KOPT-K1 (cell line): ENCODE data around the gene CLEC12A.
"Not testable (repeated sequence)": the region's sequence is repeated elsewhere in the genome, so short reads cannot be mapped to it uniquely, and the experiment has no call there.

Experiments
- H3K27ac ChIP-seq: fragments of 200-600 bp; sonication (generic); 2 replicates; pipeline ENCODE4 v1.5.1; 2016; ENCODE audit warnings: antibody characterized with exemption, mild to moderate bottlenecking, low read depth, low read length; ENCODE audit not compliant: poor library complexity, severe bottlenecking
- H3K36me3 ChIP-seq: fragments of 200-600 bp; sonication (generic); 2 replicates; pipeline ENCODE4 v1.5.1; 2017; ENCODE audit warnings: antibody characterized with exemption, mild to moderate bottlenecking, low read length, moderate library complexity; ENCODE audit not compliant: insufficient read depth
- H3K9me3 ChIP-seq: fragments of 200-600 bp; sonication (generic); 2 replicates; pipeline ENCODE4 v1.5.1; 2017; ENCODE audit warnings: antibody characterized with exemption, low read length, mild to moderate bottlenecking; ENCODE audit not compliant: insufficient read depth, poor library complexity, severe bottlenecking

The CLEC12A gene

DNA sequence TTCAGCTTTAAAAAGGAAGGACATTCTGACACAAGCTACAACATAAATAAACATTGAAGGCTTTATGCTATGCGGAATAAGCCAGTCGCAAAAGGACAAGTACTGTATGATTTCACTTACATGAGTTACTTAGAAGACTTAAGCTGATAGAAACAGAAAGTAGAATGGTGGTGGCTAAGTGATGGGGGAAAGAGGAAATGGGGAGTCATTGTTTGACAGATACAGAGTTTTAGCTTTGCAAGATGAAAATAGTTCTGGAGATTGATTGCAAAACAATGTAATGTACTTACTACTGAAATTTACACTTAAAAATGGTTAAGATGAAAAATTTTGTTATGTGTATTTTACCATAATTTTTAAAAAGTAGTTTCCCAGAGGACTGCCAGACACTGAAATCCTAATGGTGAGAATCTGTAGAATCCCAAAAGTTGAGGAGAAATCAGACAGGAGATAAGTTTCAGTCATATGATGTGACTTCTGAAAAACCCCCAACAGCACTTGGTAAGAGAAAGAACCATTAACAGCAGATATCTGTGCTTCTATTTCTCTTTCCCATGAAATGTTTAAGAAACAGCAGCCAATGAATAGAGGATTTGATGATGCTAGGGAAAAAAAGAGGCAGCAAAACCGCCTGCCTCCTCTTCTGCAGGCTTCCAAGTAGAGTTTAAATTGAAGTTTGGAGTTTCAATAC is 22.5 kb upstream of the CLEC12A start:
- Histone ChIP-seq H3K36me3 (no peaks in the 10 kb centered on the region), H3K27ac (peak overlapping the region; percentile 75), H3K9me3 (no peaks in the 10 kb centered on the region)

DNA sequence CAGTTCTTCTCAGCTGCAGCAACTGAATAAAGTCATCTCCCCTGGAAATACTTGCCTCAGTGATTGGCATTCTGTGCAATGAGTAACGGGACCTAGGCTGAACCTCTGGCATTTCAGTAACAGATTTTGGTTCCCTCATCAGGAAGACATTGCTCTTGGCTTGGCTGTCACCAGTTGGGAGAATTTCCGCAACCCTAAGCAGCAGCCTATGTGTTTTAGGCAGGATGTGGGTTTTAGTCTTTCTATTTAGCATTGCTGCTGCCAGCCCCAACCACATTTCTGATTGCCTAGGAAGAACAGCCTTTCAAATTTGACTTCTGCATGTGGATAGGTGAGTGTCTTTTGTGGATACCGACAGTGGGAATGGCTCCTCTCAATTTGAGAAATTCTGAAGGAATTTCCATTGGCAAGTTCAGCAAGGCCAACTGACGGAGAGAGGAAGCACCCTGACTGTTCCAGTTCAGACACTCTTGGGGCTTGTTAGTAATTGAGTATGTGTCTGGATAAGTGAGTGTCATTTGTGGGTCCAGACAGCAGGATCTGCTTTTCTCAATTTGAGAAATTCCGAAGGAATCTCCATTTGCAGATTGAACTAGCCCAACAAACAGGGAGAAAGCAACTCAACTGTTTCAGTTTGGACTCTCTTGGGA is 20.1 kb upstream of the CLEC12A start:
- no peaks in the 10 kb centered on the region for H3K36me3 ChIP-seq
- no peaks in the 10 kb centered on the region for H3K9me3 ChIP-seq
- H3K27ac ChIP-seq: peak overlapping the region; percentile 75

DNA sequence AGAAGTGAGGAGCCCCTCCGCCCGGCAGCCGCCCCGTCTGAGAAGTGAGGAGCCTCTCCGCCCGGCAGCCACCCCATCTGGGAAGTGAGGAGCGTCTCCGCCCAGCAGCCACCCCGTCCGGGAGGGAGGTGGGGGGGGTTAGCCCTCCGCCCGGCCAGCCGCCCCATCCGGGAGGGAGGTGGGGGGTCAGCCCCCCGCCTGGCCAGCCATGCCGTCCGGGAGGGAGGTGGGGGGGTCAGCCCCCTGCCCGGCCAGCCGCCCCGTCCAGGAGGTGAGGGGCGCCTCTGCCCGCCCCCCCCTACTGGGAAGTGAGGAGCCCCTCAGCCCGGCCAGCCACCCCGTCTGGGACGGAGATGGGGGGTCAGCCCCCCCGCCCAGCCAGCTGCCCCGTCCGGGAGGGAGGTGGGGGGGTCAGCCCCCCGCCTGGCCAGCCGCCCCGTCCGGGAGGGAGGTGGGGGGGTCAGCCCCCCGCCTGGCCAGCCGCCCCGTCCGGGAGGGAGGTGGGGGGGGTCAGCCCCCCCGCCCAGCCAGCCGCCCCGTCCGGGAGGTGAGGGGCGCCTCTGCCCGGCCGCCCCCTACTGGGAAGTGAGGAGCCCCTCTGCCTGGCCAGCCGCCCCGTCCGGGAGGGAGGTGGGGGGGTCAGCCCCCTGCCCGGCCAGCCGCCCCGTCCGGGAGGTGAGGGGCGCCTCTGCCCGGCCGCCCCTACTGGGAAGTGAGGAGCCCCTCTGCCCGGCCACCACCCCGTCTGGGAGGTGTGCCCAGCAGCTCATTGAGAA is 18.1 kb upstream of the CLEC12A start:
- not testable (repeated sequence) for H3K36me3 ChIP-seq, H3K27ac ChIP-seq, H3K9me3 ChIP-seq

DNA sequence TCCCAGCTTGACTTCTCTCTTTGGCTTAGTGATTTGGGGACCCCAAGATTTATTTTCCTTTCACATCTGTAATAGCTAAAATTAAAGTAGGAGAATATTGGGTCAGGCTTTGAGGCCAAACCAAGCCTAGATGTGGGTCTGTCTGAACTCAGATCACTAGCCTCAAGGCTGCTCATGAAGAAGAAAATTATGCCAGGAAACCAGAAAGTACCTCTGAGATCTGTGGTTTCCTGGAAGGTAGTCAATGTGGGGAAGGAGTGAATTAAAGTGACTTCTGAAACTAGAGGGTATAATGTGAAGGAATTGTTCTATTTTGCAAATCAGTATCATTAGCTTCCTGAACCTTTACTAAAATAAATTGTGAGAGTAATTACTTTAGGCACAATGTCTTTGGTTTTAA is 13.4 kb upstream of the CLEC12A start:
- H3K9me3 ChIP-seq: no peaks in the 10 kb centered on the region
- no peaks in the 10 kb centered on the region for H3K36me3 ChIP-seq
- H3K27ac ChIP-seq: no peak overlapping the region

DNA sequence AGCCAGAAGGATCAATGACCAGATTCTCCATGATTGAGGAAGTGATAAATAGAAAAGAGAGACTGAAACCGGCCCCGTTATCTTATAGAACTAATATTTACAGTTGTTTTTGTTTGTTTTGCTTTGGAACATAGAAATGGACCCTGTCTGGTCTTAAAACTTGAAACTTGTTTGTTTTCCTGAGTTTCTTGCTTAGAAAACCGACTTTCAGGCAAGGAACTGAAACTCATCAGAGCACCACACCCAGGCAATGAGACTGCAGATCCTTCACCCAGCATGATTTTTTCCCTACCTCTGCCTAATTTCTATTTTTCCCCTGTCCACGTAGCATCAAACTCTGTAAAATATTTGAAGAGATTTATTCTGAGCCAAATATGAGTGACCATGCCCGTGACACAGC is 10.6 kb upstream of the CLEC12A start:
- H3K9me3 ChIP-seq: no peaks in the 10 kb centered on the region
- no peaks in the 10 kb centered on the region for H3K36me3 ChIP-seq
- peak overlapping the region; percentile 33 for H3K27ac ChIP-seq

DNA sequence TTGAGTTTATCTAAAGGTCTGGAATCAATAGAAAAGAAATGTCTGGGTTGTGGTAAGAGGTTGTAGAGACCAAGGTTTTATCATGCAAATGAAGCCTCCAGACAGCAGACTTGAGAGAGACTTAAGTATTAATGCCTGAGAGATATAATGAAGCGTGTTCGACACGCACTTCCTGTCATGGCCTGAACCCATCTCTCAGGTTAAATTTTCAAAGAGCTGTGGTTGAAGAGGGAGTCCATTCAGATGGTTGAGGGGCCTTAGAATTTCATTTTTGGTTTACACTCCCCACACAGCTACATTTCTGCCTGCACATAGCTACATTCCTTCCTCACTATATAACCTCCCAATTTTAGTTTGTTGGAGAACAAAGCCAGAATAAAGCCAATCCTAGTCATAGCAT is 10.1 kb upstream of the CLEC12A start:
- Histone ChIP-seq H3K36me3 (no peaks in the 10 kb centered on the region), H3K9me3 (no peaks in the 10 kb centered on the region), H3K27ac (peak overlapping the region; percentile 33)

DNA sequence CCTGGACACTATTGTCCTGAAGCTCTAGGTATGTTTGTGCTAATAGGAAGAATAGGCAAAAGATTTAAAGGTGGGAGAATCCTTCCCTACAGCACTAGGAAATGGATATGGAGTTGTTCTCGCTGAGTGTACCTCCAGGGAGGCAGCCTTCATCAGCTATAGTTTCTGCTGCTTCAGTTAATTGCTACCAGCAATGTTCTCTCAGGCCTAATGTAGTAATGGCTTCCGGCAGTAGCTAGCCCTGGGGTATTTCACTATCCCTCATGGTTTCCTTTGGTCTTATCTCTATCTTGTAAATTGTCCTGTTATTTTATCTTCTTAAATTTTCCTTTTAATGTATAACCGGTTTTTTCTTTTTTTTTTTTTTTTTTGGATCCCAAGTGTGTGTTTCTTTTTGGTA is 9.3 kb upstream of the CLEC12A start:
- Histone ChIP-seq H3K9me3 (no peaks in the 10 kb centered on the region), H3K36me3 (no peaks in the 10 kb centered on the region), H3K27ac (no peak overlapping the region)

DNA sequence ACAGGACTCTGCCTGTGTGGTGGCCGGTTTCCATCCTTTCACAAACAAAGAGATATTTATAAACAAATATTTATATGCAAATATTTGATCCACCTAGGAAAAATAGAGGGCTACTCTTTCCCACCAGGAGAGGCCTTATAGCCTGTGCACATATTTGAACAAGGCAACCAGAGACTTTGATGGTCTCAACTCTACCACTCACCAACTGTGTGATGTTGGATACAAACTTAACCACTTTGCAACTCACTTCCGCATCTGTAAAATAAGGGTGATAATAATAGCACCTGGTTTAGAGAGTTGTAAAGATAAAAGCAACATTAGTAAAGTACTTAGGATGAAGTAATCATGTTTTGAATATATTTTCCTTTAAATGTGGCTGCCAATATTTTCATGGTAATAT is 1.5 kb upstream of the CLEC12A start:
- Histone ChIP-seq H3K9me3 (no peaks in the 10 kb centered on the region), H3K36me3 (no peaks in the 10 kb centered on the region), H3K27ac (no peak overlapping the region)

DNA sequence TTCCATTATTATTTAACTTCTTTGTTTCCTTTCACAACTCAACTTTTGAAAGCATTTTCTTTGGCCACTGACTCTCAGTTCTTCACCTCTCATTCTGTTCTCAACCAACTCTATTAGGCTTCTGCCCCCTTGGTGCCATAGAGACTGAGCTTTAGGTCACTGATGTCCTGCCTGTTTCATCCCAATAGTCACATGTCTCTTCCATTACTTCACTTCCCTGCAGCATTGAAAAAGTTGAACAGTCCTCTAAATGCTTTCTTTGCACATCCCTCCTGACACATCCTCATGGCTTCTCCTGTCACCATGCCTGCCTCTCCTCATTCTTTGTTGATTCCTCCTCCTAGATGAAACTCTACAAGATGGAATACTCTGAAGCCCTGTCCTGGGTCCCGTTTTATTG is 2.7 kb downstream of the CLEC12A start:
- Histone ChIP-seq H3K9me3 (peaks cover 21% of the 10 kb centered on the region), H3K27ac (no peak overlapping the region), H3K36me3 (no peaks in the 10 kb centered on the region)

DNA sequence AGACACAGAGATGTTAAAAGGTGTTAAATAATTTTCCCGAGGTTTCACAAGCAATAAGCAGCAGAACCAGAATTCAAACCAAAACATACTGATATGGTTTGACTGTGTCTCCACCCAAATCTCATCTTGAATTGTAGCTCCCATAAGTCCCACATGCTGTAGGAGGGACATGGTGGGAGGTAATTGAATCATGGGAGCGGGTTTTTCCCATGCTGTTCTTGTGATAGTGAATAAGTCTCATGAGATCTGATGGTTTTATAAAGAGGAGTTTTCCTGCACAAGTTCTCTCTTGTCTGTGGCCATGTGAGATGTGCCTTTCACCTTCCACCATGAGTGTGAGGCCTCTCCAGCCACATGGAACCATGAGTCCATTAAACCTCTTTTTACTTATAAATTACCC is 3.5 kb downstream of the CLEC12A start:
- not testable (repeated sequence) for H3K36me3 ChIP-seq, H3K27ac ChIP-seq
- H3K9me3 ChIP-seq: peaks cover 21% of the 10 kb centered on the region

DNA sequence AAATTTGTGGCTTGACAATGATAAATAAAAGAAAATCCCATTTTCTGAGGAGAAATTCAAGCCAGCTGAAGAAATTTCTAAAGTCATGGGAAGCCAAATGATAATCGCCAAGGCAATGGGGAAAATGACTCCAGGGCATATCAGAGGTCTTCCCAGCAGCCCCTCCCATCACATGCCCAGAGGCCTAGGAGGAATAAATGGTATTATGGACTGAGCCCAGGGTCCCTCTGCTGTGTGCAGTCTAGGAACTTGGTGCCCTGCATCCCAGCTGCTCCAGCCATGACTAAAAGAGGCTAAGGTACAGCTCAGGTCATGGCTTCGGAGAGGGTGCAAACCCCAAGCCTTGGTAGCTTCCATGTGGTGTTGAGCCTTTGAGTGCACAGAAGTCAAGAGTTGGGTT is 4.4 kb downstream of the CLEC12A start:
- Histone ChIP-seq H3K27ac (no peak overlapping the region), H3K9me3 (peaks cover 21% of the 10 kb centered on the region), H3K36me3 (no peaks in the 10 kb centered on the region)

DNA sequence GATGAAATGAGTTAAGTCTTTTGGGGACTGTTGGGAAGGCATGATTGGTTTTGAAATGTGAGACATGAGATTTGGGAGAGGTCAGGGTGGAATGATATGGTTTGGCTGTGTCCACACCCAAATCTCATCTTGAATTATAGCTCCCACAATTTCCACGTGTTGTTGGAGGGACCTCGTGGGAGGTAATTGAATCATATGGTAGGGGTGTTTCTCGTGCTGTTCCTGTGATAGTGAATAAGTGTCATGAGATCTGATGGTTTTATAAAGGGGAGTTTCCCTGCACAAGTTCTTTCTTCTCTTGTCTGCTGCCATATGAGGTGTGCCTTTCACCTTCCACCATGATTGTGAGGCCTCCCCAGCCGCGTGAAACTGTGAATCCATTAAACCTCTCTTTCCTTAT is 5.4 kb downstream of the CLEC12A start:
- H3K9me3 ChIP-seq: peaks cover 21% of the 10 kb centered on the region
- H3K36me3 ChIP-seq, H3K27ac ChIP-seq: not testable (repeated sequence)

DNA sequence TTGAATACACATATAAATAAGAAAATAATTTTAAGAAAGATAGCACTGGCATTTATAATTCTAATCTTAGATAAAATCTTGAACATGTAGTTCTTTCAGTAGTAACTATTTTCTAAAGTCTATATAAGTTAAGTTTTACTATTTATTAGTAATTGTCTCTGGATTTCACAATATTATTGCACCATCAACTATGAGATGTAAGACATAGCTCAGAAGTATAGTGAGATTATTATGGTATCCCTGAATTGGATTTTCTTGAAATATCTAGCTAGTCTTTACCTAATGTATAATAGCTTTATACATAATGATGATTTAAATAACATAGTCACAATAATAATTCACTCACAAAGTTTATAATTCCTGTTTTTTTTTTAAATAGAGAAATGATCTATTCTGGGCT is 6.7 kb downstream of the CLEC12A start:
- Histone ChIP-seq H3K27ac (no peak overlapping the region), H3K9me3 (peaks cover 21% of the 10 kb centered on the region), H3K36me3 (no peaks in the 10 kb centered on the region)

DNA sequence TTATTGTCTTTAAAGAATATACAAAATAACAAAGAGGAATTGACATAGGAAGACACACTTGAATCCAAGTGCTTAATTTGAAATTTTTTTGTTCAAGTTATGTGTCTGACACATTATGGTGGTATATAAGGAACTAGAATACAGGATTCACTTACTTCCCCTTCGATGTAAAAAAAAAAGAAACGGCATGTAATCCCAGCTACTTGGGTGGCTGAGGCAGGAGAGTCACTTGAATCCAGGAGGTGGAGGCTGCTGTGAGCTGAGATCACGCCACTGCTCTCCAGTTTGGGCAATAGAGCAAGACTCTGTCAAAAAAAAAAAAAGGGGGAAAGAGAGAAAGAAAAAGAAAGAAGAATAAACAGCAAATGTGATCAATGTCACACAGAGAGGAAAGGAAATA is 8.9 kb downstream of the CLEC12A start:
- peaks cover 16% of the 10 kb centered on the region for H3K9me3 ChIP-seq
- H3K36me3 ChIP-seq: no peaks in the 10 kb centered on the region
- H3K27ac ChIP-seq: no peak overlapping the region

DNA sequence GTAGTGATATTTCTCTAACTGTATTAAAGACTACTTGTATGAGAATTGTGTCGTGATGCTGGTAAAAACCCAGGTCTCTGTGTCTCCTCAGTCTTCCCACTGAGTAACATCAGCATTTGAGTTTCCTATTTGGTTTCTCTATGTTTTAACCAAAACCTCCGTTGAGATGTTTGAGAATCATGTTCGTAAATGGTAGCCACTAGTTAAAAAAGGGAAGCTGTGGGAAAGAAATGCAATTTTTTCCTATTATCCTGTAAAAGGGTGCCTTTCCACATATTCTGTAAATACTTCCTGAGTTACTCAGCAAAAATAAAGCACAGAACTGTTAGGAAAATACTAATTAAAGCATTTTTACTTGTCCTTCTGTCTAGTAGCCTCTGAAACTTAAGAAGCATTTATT is 20.7 kb downstream of the CLEC12A start:
- H3K9me3 ChIP-seq: no peaks in the 10 kb centered on the region
- H3K27ac ChIP-seq: no peak overlapping the region
- no peaks in the 10 kb centered on the region for H3K36me3 ChIP-seq
